ENCODE results near the gene TRIP12. TPM values are rescaled to one million over a fixed set of nuclear protein-coding genes. Genes with fewer than 3 reads are reported as not detected.

TRIP12 gene
- total RNA-seq, 1 experiment from 2014 or later = 265 TPM

DNA sequence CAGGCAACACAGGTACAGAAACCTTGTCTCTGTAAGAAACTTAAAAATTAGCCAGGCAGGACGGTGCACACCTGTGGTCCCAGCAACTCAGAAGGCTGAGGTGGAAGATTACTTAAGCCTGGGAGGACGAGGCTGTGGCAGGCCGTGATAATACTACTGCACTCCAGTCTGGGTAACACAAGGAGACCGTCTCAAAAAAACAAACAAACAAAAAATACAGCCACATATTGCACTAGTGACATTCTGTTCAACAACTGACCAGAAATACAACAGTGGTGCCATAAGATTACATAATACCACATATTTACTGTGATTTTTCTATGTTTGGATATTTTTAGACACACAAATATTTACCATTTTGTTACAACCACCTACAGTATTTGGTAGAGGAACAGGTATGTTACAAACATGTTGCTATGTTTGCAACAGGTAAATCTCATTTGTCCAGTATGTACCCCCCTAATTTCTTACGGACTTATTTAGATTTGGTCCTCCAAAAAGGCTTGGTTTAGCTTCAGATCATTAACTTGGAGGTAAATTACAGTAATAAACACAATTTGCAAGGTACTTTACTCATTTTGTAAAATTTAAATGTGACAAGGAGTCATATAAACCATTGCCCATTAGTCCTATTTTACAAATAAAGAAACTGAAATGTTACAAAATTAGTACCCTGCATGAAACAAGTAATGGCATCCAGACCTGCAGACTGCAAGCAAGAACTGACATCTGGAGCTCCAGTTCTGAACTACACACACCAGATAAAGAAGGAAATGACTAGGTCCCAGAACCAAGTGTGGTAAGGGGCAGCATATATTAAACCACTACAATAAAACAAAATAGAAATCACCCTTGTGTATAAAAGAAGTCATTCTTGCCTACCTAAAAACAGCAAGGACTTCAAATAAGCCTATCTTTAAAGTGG, 36.8 kb downstream of the TRIP12 start:
- Mint-ChIP-seq H3K27ac (ENCODE audit: low read depth, unreplicated experiment) (no peak overlapping the region), H3K36me3 (ENCODE audit: insufficient read depth, unreplicated experiment) (peaks cover 23% of the 10 kb centered on the region), H3K9me3 (ENCODE audit: unreplicated experiment) (no peaks in the 10 kb centered on the region), H3K4me3 (ENCODE audit: unreplicated experiment) (no peak overlapping the region), H3K27me3 (ENCODE audit: insufficient read depth, unreplicated experiment) (no peaks in the 10 kb centered on the region), H3K4me1 (ENCODE audit: insufficient read depth, unreplicated experiment) (peaks cover 20% of the 10 kb centered on the region)
- no peak for DNase-seq (ENCODE audit: unreplicated experiment)
- ChIA-PET CTCF (interaction anchor here (0.8 kb wide), 1 partner anchor 105 kb away, joined by 4 read pairs; no protein-coding TSS in a partner anchor), POLR2A (interaction anchor here (0.8 to 1.7 kb wide), 3 partner anchors 11 to 45 kb away, joined by 3 to 4 read pairs (median 3); no protein-coding TSS in a partner anchor)
- TF ChIP-seq, protein P1, sequence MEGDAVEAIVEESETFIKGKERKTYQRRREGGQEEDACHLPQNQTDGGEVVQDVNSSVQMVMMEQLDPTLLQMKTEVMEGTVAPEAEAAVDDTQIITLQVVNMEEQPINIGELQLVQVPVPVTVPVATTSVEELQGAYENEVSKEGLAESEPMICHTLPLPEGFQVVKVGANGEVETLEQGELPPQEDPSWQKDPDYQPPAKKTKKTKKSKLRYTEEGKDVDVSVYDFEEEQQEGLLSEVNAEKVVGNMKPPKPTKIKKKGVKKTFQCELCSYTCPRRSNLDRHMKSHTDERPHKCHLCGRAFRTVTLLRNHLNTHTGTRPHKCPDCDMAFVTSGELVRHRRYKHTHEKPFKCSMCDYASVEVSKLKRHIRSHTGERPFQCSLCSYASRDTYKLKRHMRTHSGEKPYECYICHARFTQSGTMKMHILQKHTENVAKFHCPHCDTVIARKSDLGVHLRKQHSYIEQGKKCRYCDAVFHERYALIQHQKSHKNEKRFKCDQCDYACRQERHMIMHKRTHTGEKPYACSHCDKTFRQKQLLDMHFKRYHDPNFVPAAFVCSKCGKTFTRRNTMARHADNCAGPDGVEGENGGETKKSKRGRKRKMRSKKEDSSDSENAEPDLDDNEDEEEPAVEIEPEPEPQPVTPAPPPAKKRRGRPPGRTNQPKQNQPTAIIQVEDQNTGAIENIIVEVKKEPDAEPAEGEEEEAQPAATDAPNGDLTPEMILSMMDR (IDR thresholded peaks at IDR 0.05; ENCODE audit: unreplicated experiment) = no peak
- BruUV-seq (replicated peaks) = no TSS peak
- intact Hi-C loops (cut with micrococcal nuclease) = no loop called here

GRCh38 chr2:229882583-229882982, 39.2 kb downstream of the TRIP12 start:
- H3K4me1 Mint-ChIP-seq (ENCODE audit: insufficient read depth, unreplicated experiment) = peaks cover 6% of the 10 kb centered on the region
- no peaks in the 10 kb centered on the region for H3K27me3 Mint-ChIP-seq (ENCODE audit: insufficient read depth, unreplicated experiment)
- ChIA-PET POLR2A (interaction anchor here (1.3 to 2.3 kb wide), 4 partner anchors 15 to 40 kb away, joined by 3 to 10 read pairs (median 4); partner anchors contain the start of genes FBXO36 and TRIP12), CTCF (interaction anchor here (0.7 to 1.2 kb wide), 2 partner anchors 13 to 66 kb away, joined by 3 read pairs; no protein-coding TSS in a partner anchor)
- TF ChIP-seq, protein P1 (IDR thresholded peaks at IDR 0.05; ENCODE audit: unreplicated experiment) = no peak
- no peak overlapping the region for H3K4me3 Mint-ChIP-seq (ENCODE audit: unreplicated experiment)
- BruUV-seq (replicated peaks) = no TSS peak
- intact Hi-C loops (cut with micrococcal nuclease) = no loop called here
- H3K27ac Mint-ChIP-seq (ENCODE audit: low read depth, unreplicated experiment) = no peak overlapping the region
- H3K9me3 Mint-ChIP-seq (ENCODE audit: unreplicated experiment) = no peaks in the 10 kb centered on the region
- H3K36me3 Mint-ChIP-seq (ENCODE audit: insufficient read depth, unreplicated experiment) = peaks cover 43% of the 10 kb centered on the region
- no peak for DNase-seq (ENCODE audit: unreplicated experiment)

GRCh38 chr2:229880892-229881586, 40.8 kb downstream of the TRIP12 start:
- Mint-ChIP-seq H3K4me1 (ENCODE audit: insufficient read depth, unreplicated experiment) (no peaks in the 10 kb centered on the region), H3K9me3 (ENCODE audit: unreplicated experiment) (no peaks in the 10 kb centered on the region), H3K4me3 (ENCODE audit: unreplicated experiment) (no peak overlapping the region), H3K36me3 (ENCODE audit: insufficient read depth, unreplicated experiment) (peaks cover 46% of the 10 kb centered on the region), H3K27me3 (ENCODE audit: insufficient read depth, unreplicated experiment) (no peaks in the 10 kb centered on the region), H3K27ac (ENCODE audit: low read depth, unreplicated experiment) (no peak overlapping the region)
- CTCF ChIA-PET = interaction anchor here (0.7 kb wide), 1 partner anchor 430 kb away, joined by 3 read pairs; no protein-coding TSS in a partner anchor
- POLR2A ChIA-PET = interaction anchor here (1.4 to 2.3 kb wide), 3 partner anchors 15 to 41 kb away, joined by 4 to 10 read pairs (median 6); partner anchors contain the start of genes FBXO36 and TRIP12
- no TSS peak for BruUV-seq (replicated peaks)
- DNase-seq (ENCODE audit: unreplicated experiment) = no peak
- intact Hi-C loops (cut with micrococcal nuclease) = no loop called here
- TF ChIP-seq, protein P1 (IDR thresholded peaks at IDR 0.05; ENCODE audit: unreplicated experiment) = no peak
